ENCODE results near the gene RAB11FIP3. TPM values are rescaled to one million over a fixed set of nuclear protein-coding genes. Genes with fewer than 3 reads are reported as not detected.

Gene RAB11FIP3
- total and polyA plus RNA-seq, 8 donors: 28.1 to 64.0 (median 54.0) TPM

DNA sequence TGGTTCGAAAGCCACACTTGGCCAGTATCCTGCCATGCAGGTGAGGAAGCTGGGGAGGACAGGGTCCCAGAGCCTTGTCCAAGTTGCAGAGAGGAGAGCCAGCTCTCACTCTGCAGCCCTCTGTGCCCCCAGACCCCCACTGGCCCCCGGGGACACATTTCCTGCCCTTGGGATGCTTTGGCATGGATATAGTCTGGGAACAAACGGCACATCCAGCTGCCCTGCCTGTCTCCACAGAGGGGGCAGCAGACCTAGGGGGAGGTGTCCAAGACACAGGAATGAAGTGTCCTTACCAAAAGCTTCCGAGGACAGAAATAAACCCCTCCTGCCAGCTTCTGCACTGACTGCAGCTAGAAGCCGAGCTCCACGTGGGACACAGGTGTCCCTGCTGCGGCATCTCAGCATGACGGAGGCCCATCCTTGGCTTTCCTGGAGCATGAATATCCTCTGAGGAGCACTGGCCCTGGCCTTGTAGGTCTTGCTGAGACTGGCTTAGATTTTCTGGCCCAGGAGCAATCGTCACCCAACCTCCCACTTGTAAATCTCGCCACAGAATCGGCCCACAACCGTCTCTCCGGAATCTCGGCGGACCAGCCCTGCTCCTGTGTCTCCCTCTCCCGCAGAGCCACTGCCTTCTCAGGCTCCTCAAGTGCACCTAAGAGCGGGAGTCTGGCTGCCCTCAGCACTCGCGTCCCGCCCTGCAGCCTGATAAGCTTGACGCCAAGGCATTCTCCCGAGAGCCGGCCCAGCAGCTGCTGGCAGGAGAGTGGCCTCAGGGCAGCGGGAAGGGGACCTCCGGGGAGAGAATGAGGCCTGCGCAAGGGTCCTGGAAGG lies 100.9 kb downstream of the RAB11FIP3 start:
- Histone ChIP-seq H3K4me1 (peaks cover 21 to 47% of the 10 kb centered on the region in 2 donors), H3K36me3 (peaks cover 0 to 10% of the 10 kb centered on the region in 2 donors), H3K4me3 (peak overlapping the region; percentile 79 to 88), H3K9me3 (no peaks in the 10 kb centered on the region), H3K27ac (peak overlapping the region; percentile 97 to 98), H3K27me3 (no peaks in the 10 kb centered on the region)
- DNase-seq (peak in 2 of 4 donors; percentile 52 to 60), ATAC-seq (peak; percentile 20)
- TF ChIP-seq, protein P1, sequence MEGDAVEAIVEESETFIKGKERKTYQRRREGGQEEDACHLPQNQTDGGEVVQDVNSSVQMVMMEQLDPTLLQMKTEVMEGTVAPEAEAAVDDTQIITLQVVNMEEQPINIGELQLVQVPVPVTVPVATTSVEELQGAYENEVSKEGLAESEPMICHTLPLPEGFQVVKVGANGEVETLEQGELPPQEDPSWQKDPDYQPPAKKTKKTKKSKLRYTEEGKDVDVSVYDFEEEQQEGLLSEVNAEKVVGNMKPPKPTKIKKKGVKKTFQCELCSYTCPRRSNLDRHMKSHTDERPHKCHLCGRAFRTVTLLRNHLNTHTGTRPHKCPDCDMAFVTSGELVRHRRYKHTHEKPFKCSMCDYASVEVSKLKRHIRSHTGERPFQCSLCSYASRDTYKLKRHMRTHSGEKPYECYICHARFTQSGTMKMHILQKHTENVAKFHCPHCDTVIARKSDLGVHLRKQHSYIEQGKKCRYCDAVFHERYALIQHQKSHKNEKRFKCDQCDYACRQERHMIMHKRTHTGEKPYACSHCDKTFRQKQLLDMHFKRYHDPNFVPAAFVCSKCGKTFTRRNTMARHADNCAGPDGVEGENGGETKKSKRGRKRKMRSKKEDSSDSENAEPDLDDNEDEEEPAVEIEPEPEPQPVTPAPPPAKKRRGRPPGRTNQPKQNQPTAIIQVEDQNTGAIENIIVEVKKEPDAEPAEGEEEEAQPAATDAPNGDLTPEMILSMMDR (IDR thresholded peaks at IDR 0.05): no peak
- intact Hi-C loops (cut with DNase I): no loop called here

DNA sequence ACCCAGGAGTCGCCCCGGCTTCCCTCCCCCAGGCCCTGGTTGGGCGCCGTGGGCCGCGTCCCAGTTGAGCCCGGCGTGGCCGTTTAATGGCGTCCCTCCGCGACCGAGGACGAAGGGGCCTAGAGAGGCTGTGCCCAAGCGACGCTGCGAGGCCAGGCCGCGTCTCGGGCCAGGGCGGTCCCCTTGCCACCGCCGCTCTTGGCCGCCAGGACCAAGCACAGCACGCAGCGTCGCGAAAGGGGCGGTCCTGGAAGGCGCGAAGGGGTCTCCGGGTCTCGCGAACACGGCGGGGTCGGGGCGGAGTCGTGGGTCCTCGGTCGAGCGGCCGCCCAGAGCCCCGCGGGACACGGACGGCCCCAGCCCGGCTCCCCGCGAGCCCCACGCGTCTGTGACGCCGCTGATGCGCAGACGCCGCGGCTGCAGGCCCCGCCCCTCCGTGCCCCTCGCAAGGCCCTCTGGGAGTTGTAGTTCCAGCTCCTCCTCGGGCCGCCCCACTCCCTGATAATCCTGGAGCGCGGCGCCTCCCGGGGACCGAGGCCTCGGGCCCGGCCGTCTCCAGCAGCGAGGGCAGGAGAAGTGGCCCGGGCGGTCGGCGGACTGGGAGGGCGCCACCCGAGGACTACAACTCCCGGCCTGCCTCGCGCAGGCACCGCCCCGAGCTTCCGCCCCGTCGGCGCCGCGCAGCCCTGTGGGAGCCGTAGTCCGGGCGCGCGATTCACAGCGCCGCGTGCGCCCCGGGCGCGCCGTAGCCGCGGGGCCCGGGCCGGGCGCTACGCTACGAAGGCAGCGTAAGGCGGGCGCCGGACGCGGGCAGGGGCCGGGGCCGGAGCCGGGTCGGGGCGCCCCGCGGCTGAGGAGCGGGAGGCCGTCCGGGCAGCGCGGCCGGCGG lies 101.8 kb downstream of the RAB11FIP3 start, which contains the start of gene CAPN15:
Gene CAPN15, plus strand, starts transcription at position 698 of the 889 bp plus-strand sequence. CDS start 19,127 bp downstream, outside the sequence.
- ATAC-seq: peak; percentile 90
- TF ChIP-seq, protein P1 (IDR thresholded peaks at IDR 0.05): peak in 1 of 2 donors; percentile 49
- H3K27me3 ChIP-seq: no peaks in the 10 kb centered on the region
- H3K36me3 ChIP-seq: peaks cover 0 to 8% of the 10 kb centered on the region in 2 donors
- intact Hi-C loops (cut with DNase I): no loop called here
- DNase-seq: peak; percentile 87 to 95 (median 93)
- H3K27ac ChIP-seq: peak within 1 kb of the TSS; percentile 97 to 98
- H3K4me1 ChIP-seq: peaks cover 21 to 47% of the 10 kb centered on the region in 2 donors
- H3K9me3 ChIP-seq: no peaks in the 10 kb centered on the region
- H3K4me3 ChIP-seq: peak within 1 kb of the TSS; percentile 79 to 88

DNA sequence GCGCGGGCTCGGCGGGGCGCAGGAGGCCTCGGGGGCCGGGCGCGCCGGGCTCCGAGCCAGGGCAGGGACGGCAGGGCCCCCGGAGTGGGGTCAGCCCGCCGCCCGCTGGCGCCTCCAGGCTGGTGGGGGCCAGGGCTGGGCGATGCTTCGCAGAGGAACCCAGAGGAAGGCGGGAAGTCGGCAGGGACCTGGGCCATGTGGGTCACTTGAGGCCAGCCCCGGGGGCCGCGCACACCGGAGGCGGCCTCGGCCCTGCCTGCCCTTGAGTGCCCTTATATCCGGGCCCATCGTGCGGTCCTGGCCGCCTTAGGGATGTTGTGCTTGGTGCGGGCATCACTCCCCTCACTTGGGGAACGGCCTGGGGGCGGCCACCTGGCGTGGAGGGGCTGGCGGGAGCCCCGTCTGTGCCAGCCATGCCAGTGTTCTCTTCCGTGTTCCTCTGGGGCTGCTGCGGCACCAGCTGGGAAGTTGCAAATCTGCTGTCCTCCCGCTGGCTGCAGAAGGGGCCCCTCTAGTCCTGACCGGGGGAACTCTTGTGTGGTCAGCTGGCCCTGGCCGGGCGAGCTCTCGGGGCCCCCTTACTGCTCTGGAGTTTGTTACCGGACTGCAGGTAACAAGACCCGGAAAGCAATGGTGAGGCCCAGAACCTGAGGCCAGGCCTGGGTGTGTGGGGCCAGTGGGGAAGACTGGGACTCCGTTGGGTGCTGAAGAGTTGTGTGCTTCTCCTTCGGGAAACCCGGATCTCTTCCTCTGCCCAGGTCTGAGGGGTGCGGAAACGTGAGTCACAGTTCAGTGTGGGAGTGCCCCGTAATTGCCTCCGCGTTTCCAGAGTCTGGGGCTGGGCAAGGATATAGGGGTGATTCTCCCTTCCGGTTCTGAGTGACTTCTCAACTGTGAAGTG lies 102.9 kb downstream of the RAB11FIP3 start:
- Histone ChIP-seq H3K27ac (peak overlapping the region; percentile 59 to 83), H3K27me3 (no peaks in the 10 kb centered on the region), H3K36me3 (peaks cover 0 to 8% of the 10 kb centered on the region in 2 donors), H3K4me1 (peaks cover 21 to 47% of the 10 kb centered on the region in 2 donors), H3K9me3 (no peaks in the 10 kb centered on the region), H3K4me3 (peak overlapping the region; percentile 61 to 88)
- DNase-seq (peak in 2 of 4 donors; percentile 13 to 58), ATAC-seq (peak; percentile 15)
- intact Hi-C loops (cut with DNase I): no loop called here
- TF ChIP-seq, protein P1 (IDR thresholded peaks at IDR 0.05): no peak

DNA sequence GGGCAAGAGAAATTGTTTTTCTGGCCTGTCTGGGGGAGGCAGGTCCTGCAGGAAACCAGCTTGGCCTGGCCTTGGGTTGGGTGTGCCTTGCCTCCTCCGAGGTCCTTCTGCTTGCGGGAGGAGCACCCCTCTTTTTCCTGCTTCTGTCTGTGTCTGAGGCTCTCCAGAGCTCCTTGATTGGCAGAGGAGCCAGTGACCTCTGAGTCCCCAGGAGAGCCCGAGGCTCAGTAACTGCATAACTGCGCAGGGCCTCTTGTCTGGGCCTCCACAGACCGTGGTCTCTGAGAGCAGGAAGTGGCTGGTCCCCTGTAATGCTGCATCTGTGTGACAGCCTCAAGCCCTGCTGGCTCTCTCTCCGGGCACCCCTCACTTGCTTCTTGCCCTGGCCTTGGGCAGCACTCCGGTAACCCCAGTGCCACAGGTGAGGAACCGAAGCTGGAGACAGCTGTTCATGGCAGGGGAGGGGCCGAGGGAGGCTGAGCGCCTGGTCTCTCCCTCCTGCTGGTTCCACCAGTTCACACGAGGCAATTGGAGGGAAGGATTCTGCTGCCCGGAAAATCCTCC lies 103.6 kb downstream of the RAB11FIP3 start:
- TF ChIP-seq, protein P1 (IDR thresholded peaks at IDR 0.05): no peak
- Histone ChIP-seq H3K4me1 (peaks cover 21 to 47% of the 10 kb centered on the region in 2 donors), H3K27me3 (no peaks in the 10 kb centered on the region), H3K4me3 (peak overlapping the region; percentile 61 to 88), H3K27ac (peak overlapping the region; percentile 26 to 83), H3K36me3 (peaks cover 0 to 11% of the 10 kb centered on the region in 2 donors), H3K9me3 (no peaks in the 10 kb centered on the region)
- DNase-seq (no peak), ATAC-seq (no peak)
- intact Hi-C loops (cut with DNase I): no loop called here
